GM19328 (cell line): ENCODE measurements around the gene SRSF9.
"Not testable (repeated sequence)": the region's sequence is repeated elsewhere in the genome, so short reads cannot be mapped to it uniquely, and the experiment has no call there.

Source experiments
- ATAC-seq: cut with Tn5 transposase; IDR thresholded peaks from one replicate; pipeline ENCODE4 v1.9.1; 2021; ENCODE audit warnings: mild to moderate bottlenecking, moderate library complexity; ENCODE audit not compliant: unreplicated experiment

SRSF9 gene, protein sequence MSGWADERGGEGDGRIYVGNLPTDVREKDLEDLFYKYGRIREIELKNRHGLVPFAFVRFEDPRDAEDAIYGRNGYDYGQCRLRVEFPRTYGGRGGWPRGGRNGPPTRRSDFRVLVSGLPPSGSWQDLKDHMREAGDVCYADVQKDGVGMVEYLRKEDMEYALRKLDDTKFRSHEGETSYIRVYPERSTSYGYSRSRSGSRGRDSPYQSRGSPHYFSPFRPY

DNA sequence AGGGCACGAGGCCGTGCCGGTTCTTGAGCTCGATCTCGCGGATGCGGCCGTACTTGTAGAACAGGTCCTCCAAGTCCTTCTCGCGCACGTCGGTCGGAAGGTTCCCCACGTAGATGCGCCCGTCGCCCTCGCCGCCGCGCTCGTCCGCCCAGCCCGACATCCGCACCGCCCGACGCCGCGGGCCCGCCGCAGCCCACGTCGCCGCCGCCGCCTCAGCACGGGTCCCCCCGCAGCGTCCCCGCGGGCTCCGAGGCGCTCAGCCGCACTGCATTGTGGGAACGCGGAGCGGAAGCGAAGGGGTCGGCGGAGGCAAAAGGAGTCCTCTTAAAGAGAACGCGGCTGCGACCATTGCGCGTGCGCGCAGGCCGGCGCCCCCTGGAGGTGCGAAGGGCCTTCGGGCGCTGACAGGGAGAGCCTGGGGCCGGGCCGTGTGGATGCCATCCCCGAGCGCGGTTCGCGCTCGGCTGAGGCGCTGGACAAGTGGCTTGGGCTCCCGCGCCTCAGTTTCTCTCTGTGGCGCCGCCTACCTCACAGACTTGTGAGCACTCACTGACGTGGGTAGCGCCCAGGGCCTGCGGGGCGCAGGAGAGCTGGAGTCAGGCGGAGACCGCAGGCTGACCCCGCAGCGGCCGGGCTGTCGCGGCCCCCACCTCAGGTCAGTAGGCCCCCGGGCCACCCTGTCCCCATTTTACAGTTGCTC, at the start of gene SRSF9:
Gene SRSF9 (minus strand): TSS at position 299 of the 700 bp plus-strand sequence. CDS start 139 bp downstream, at position 160.
- peak; percentile 75 for ATAC-seq

DNA sequence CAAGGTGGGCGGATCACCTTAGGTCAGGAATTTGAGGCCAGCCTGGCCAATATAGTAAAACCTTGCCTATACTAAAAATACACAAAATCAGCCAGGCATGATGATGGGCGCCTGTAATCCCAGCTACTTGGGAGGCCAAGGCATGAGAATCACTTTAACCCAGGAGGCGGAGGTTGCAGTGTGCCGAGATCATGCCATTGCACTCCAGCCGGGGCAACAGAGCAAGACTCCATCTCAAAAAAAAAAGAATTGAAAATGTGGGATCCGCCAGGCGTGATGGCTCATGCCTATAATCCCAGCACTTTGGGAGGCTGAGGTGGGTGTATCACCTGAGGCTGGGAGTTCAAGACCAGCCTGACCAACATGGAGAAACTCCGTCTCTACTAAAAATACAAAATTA, 49.8 kb upstream of the SRSF9 start:
- not testable (repeated sequence) for ATAC-seq

DNA sequence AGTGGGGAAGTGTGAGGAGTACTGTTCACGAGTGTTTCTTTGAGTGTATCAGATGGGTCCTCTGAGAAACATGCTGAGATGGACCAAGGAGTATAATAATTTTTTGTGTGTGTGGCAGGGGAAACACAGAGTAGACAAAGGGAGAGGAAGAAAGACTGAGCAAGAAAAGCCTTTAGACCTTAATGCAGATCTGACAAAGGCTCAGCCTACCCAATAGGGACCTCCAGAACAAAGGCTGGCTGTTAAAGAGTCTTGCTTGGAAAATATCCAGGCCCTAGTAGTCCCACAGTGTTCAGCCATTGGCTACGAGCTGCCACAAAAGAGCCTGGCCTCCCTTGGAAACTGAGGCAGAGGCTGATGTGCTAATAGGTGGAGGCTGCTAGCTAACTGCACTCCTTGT, 45.9 kb upstream of the SRSF9 start:
- ATAC-seq: no peak

DNA sequence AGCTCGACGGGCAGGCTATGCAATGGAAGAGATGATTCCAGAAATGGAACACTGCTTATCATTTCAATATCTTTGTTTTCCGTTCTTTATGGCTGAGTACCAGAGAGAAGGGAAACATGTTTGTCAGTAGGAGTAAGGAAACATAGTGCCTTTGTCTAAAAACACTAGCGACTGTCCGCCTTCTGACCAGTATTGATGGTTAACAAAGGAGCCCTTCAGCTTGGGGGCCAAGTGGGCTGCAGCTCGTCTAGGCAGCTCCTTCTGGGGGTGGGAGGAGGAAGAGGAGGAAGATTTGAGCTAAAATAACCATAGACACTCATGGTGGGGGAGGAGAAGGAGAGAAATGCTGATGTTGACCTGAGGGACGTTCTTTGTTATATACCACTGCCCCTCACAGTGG, 44.5 kb upstream of the SRSF9 start:
- no peak for ATAC-seq

DNA sequence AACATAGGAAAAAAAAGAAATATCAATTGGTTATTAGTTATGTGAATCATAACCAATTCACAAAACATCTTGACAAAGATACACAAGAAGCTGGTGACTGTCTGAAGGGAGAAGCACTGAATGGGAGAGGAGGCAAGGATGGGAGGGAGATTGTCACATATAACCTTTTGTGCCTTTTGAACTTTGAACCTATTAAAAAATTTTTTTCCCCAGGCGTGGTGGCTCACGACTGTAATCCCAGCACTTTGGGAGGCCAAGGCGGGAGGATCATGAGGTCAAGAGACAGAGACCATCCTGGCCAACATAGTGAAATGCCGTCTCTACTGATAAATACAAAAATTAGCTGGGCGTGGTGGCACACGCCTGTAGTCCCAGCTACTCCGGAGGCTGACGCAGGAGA, 39.0 kb upstream of the SRSF9 start:
- ATAC-seq: no peak

DNA sequence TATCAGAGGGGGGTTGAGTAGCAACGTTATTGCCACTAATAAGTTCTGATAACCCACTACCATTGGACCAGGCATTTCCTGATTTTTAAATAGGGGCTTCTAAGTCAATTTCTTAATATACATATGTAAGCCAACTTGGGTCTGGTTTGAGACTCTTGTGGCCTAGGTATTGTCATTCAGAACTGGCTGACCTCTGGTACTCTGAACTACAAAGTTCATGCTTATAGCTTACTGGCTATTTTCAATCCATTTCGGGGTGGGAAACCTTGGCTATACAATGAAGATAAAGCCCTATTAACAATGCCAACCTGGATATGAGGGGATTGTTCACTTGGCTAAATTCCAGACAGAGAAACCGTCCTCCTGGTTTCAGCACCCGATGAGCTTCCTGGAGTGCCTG, 35.0 kb upstream of the SRSF9 start:
- ATAC-seq: no peak

DNA sequence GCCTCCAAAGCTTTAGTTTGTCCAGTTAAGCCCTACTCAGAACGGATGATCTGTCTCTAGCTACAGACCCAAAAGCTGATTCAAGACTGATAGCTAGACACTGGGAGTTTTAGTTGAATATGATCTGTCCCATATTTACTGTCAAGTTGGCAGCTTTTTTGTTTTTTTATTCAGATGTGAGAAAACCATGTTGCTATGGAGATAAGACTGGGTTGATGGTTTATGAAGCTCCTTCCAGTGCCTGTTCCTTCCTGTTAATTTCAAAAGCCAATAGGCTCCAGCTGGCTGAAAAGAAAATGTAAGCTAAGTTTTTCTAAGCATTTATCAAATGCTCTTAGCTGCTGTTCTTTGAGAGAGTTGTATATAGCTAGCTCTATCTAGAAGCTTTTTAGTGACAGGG, 31.0 kb upstream of the SRSF9 start:
- no peak for ATAC-seq

DNA sequence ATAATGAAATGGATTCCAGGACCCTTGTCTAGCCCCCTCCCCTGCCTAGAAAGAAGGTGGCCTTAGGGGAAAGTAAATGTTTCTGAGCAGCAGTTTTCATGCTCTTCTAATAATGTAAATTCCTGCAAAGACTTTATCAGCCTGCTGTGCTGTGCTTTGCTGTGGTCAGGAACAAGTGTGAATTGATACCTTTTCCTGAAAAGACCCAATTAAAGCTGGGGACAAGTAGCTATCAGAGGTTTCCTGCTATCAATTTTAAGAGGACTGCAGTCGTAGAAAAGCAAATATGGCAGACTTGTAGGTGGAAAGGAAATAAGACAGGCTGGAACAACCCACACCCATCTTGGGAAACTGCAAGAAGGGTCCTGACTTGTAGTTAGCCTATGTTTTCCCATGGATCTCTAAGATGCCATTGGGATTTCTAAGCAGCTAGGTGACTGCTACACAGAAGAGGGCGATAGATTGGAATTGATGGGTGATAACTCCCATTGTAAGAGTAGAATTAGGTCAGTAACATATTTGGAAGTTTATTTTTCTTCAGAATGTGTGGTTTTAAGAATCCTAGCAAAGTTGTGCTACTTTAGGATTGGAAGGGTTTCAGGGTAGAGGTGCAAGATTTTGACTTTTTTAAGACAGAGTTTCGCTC, 29.4 kb upstream of the SRSF9 start:
- no peak for ATAC-seq

DNA sequence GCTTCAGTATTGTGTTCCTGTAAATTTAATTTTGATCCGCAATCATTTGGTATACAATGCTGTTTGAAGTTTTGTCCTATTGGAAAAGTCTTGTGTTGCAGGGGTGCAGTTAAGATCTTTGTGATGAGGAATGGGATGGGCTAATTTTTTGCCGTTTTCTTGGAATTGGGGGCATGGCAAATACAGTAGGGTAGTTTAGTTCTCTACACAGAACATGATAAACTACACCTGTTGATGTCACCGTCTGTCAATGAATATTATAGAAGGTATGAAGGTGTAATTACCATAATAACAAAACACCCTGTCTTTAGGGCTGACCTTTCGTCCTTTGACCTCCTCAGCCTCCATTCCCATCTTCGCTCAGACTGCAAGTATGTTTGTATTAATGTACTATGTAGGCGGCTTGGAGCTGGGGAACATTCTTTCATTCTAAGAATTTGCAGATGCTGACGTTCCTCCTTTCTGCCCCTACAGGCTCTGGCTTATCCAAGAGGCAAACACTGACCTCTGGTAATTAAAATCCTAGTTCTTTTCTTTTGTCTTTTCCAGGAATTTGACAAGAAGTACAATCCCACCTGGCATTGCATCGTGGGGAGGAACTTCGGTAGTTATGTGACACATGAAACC, 28.1 kb upstream of the SRSF9 start:
- ATAC-seq: no peak

DNA sequence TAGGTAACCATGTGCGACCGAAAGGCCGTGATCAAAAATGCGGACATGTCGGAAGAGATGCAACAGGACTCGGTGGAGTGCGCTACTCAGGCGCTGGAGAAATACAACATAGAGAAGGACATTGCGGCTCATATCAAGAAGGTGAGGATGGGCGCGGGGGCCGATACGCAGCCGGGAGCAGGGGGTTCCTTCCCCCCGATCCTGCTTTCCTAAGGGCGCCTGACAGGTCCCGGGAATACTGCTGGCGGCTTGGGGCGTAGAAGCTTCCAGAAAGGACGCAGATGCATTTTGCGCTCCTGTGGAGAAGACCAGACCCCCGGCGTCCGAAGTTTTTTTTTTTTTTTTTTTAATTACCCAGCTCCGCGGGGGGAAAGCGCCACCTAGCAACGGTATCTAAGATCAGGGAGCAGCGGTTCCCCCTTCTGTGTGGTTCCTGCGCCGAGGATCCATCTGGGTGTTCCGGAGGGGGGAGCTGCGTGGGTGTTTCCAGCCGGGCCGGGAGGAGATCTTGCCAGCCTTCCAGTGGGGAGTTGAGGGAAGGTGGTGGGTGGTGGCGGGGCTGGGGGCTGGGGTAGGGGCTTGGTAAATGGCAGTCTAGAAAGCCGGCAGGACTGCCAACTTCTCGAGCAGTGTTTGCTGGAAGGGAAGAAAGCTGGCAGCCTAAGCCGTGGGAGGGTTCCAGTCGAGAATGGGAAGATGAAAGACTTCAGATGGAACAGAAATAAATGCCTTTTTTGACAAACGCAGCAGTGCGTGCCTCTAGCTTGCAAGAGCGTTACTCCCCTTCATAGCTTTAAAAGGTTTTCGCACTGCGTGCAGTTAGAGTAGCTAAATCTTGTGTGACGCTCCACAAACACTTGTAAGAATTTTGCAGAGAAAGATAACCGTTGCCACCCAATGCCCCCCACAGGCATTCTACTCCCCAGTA, 27.1 kb upstream of the SRSF9 start:
- ATAC-seq: no peak

DNA sequence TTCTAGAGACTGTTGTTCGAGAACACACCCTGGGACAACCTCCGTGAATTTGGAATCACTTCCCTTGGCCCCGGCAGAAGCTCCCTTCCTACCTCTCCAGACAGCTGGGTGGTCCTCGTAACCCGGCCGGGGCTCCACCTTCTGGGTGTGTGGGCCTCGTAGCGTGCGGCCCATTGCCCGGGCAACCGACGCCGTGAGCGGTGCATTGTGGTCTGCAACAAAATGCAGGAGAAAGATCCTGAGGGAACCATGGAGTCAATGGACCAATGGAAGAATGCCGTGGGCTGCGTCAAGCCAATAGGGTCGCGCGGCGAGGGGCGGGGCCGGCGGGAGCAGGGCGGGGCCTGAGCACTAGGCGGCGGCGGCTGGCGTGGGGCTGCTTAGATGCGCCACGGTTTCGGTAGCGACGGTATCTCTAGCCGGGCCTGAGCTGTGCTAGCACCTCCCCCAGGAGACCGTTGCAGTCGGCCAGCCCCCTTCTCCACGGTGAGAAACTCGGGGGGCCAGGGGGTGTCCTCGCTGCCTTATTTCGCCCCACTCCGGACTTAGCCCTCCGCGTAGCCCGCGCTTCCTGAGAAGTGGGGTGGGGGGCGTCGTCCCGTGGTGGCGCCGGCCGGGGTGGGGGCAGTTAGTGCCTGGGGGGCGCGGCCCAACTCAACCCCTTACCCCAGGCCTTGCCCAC, 26.3 kb upstream of the SRSF9 start, which contains the start of gene DYNLL1:
Gene DYNLL1 (plus strand): TSS at position 383 of the 682 bp plus-strand sequence. CDS start 309 bp downstream, outside the sequence.
- peak; percentile 84 for ATAC-seq

DNA sequence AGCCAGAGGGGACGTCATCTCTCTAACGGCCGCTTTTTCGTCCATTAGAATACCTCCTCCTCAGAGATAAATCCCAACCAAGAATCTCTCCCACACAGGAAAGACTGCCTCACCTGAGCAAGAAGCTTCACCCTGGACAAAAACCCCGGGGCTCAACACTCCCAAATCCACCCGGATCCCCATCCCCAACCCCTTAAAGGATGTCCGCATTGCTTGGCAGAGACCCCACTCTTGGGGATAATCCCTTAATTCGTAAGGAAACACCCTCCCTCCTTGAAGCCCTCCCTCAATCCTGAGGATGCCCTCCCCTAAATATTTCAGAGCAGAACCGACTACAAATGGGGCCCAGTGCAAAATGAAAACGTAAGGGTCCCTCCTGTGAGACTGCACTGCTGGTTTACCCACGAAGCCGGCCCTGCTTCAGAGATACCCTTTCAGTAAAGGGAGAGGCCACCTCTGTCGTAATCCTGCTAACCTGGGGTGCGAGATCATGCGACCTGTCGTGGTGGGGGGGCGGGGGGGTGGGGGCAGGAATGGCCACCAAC, 25.7 kb upstream of the SRSF9 start:
- peak; percentile 13 for ATAC-seq

DNA sequence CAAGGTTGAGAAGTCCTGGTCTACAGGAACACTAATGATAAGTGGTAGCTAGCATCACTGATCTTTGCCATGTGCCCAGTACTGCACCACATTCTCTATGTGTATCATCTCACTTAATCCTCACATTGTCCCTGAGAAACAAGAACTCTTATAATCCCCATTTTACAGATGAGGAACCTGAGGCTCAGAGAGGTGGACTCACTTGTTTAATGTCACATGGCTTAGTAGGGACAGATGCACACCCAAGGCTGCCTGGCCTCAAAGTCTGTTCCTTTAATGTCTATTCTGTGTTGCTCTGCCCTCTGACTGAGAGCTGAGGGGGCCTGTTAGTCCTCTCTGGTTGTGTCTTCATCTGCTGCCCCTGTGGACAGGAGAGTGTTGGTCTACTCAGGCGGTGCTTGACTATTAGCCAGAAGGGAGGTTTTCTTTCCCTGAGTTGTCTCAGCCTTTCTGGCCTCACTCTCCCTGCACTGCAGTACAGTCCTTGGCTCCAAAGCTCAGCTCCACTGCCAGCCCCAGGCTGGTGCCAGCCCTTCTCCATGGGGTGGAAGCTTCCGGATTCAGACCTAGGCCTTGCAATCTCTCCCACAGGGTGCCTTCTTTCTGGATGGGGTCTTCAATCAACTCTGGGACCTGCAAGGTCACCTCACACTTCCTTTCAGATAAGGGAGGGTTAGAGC, 21.4 kb upstream of the SRSF9 start:
- no peak for ATAC-seq

DNA sequence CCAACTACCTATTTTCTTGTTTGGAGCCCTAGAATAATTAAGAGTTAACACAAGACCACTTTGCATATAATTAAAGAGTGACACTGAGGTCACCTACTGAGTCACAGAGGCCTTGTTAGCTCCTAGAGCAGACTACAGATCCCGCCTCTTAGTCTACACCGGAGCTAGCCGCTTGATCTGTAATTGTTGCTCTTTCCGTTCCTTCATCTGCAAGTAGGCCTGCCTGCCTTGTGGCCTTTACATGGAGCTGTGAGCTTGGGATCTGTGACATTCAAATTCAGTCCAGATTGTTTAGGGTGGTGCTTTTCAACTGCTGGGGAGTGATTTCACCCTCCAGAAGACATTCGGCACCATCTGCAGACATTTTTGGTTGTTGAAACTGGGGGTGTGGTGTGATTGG, 20.8 kb upstream of the SRSF9 start:
- ATAC-seq: no peak

DNA sequence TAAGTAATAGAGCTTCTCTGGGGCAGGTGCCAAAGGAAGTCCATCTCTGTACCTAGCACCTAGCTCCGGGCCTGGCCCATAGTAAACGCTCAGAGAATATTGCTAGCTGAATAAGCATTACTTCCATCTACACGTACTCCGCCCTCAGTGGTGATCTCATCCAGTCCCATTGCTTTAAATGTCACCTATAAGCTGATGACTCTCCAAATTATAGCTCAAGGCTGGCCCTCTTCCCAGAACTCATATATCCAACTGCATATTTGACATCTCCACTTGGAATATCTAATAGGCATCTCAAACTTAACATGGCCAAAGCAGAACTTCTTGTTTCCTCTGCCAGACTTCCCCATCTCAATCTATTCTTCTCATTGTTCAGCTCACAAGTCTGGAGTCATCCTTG, 19.5 kb upstream of the SRSF9 start:
- no peak for ATAC-seq

DNA sequence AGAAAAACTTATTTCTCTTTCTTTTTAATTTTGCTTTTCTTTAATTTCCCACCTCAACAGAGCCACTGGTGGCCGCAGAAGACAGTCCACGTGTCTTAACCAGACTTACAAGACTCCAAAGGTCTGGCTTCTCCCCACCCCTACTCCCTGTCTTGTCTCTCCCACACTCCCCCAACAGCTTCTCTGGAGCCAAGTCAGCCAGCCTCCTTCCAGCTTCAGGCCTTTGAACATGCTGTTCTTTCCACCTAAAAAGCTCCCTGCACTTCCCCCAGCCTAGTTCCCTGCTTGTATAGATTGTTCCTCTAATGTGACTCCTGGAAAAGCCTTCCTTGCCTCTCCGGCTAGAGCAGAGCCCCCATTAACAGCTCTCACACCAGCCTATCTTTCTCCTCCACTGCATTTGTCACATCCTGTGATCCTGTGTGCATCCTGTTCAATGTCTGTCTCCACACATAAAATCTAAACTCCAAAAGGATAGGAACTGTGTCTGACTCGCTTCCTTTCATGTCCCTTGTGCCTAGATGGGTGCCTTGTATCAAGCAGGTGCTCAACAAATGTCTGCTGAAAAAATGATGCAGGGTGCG, 18.6 kb upstream of the SRSF9 start:
- ATAC-seq: no peak

DNA sequence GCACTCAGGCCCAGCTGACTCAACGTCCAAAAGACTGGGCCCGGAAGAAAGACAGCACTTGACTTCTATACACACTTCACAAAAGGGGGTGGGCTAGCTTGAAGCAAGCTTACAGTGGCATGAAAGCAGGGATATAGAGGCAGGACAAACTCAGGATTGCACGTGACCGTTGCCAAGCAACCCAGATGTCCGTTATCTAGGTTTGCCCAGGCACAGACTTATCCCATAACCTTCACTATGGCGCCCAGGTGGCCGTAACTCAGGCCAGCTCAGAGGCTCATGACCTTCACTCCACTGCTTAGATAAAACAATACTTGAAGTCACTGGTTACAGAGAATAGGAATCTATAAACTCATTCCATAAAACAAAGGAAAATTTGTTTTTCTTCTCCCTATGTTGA, 18.0 kb upstream of the SRSF9 start:
- not testable (repeated sequence) for ATAC-seq

DNA sequence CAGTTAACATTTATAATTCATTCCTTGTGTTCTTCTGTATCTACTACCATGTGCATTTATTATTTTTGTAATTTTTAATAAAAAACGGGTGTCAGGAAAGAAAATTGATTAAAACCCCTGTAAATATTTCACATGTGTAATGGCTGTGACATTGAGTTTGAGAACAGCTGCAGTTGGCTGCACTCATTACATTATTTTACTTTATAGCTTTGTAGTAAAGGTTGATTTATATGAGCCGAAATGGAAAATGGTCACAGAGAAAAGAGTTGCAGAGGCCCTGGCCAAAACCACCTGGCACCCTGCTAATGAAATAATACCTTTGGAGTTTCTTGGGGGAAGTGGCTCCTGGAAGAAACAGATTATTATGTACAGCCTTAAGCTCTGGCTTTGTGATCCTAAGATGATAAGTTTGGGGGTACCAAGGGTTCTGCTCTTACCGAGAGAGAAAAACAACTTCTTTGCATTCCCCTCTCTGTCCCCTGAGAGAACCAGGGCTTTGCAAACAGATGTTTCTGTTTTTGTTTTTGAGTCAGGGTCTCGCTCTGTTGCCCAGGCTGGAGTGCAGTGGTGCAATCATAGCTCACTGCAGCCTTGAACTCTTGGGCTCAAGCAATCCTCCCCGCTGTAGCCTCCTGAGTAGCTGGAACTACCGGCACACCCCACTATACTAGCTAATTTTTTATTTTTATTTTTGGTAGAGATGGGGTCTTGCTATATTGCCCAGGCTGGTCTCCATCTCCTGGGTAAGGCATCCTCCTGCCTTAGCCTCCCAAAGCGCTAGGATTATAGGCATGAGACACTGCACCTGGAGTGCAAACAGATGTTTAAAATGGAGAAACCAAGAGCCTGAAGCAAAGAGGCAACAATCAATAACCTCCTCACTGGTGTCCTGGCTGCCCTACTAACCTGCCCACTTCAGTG, 16.7 kb upstream of the SRSF9 start:
- no peak for ATAC-seq
